PFSK-1 (cell line): ENCODE results near the gene TMEM106A.
"Not testable (repeated sequence)": the region's sequence is repeated elsewhere in the genome, so short reads cannot be mapped to it uniquely, and the experiment has no call there.

Experiments used
- FOXP2 ChIP-seq: optimal IDR thresholded peaks from 2 replicates; pipeline ENCODE3; 2011; ENCODE audit warnings: borderline replicate concordance, control low read depth, inconsistent platforms; ENCODE audit not compliant: insufficient read depth; ENCODE audit errors: extremely low read length, extremely low read depth
- POLR2AphosphoS5 ChIP-seq: IDR thresholded peaks from 2 replicates; pipeline ENCODE4 v1.6.1; 2012; ENCODE audit warnings: low read depth, mild to moderate bottlenecking, control low read depth, low read length, moderate library complexity
- REST ChIP-seq, 2 experiments: IDR thresholded peaks; 2 replicates each; pipeline versions ENCODE4 v1.6.1 to v1.8.0; 2011 to 2012; ENCODE audit warnings: low read depth in 2 of 2, low read length in 2 of 2, control low read depth in 1 of 2, inconsistent platforms in 1 of 2, mild to moderate bottlenecking in 1 of 2, moderate library complexity in 1 of 2; ENCODE audit not compliant: insufficient read depth in 1 of 2
- SIN3A ChIP-seq: IDR thresholded peaks from 2 replicates; pipeline ENCODE4 v1.6.1; 2012; ENCODE audit warnings: mild to moderate bottlenecking, low read length, moderate library complexity, borderline replicate concordance; ENCODE audit not compliant: insufficient read depth
- TAF1 ChIP-seq: IDR thresholded peaks from 2 replicates; pipeline ENCODE4 v1.6.1; 2012; ENCODE audit warnings: low read length, control low read depth, borderline replicate concordance; ENCODE audit not compliant: insufficient read depth

Gene TMEM106A

GRCh38 chr17:43220511-43221125 is 8.9 kb downstream of the TMEM106A start:
- TF ChIP-seq SIN3A (no peak), POLR2AphosphoS5 (no peak), REST (IDR thresholded peaks at IDR 0.05; ENCODE audit: insufficient read depth in 1 of 2, low read depth in 2 of 2, low read length in 2 of 2) (no peak), TAF1 (no peak), FOXP2 (no peak)

- TF ChIP-seq REST (IDR thresholded peaks at IDR 0.05; ENCODE audit: insufficient read depth in 1 of 2, low read depth in 2 of 2, low read length in 2 of 2) (no peak), FOXP2 (no peak), TAF1 (no peak), POLR2AphosphoS5 (no peak), SIN3A (no peak)
These were observed 12.6 kb downstream of the TMEM106A start for GRCh38 chr17:43224146-43224705.

- TF ChIP-seq POLR2AphosphoS5 (no peak), FOXP2 (no peak), TAF1 (no peak), SIN3A (no peak), REST (IDR thresholded peaks at IDR 0.05; ENCODE audit: insufficient read depth in 1 of 2, low read depth in 2 of 2, low read length in 2 of 2) (no peak)
These were observed 14.7 kb downstream of the TMEM106A start for GRCh38 chr17:43226393-43226792.

- not testable (repeated sequence) for TF ChIP-seq TAF1, FOXP2, SIN3A
These were observed 16.5 kb downstream of the TMEM106A start, which contains the start of gene CCDC200 for GRCh38 chr17:43228020-43228782. TSS of gene CCDC200 (minus strand) at chr17:43228623. CDS start at chr17:43228554, 69 bp downstream.

GRCh38 chr17:43233877-43234276 is 22.2 kb downstream of the TMEM106A start, which contains the start of gene RNU2-1:
TSS of gene RNU2-1 (minus strand) at chr17:43233977.
- not testable (repeated sequence) for TF ChIP-seq FOXP2, TAF1, POLR2AphosphoS5
